ENCODE data around the gene APOC3. TPM values are rescaled to one million over a fixed set of nuclear protein-coding genes. Genes with fewer than 3 reads are reported as not detected.
A peak's percentile ranks its signal among the peaks of the same experiment; 100 is the strongest.

Gene APOC3
- total and polyA plus RNA-seq, 2 of the 4 experiments (the other 2 are of a cell fraction) = not detected

- no CpG with 5 or more reads among the region's 1 CpG for WGBS, 2 experiments (ENCODE audit: extremely low coverage in 2 of 2, insufficient read length in 1 of 2)
- Histone ChIP-seq H3K4ac (ENCODE audit: low read depth, low read length) (no peak overlapping the region), H3K56ac (ENCODE audit: extremely low read depth, insufficient read depth, low read length) (no peak overlapping the region), H3K18ac (ENCODE audit: low read depth, low read length) (no peak overlapping the region), H4K20me1 (ENCODE audit: insufficient read depth, low read length) (no peaks in the 10 kb centered on the region), H3K9me3 (ENCODE audit: control insufficient read depth, insufficient read depth, low read length) (no peaks in the 10 kb centered on the region), H4K5ac (ENCODE audit: low read depth, low read length) (no peak overlapping the region), H2AFZ (replicated peaks; ENCODE audit: low read length, poor library complexity) (no peak overlapping the region), H2BK15ac (ENCODE audit: low read depth, low read length) (no peak overlapping the region), H2BK120ac (ENCODE audit: low read depth, low read length) (no peak overlapping the region), H3K23ac (ENCODE audit: low read depth, low read length) (no peak overlapping the region), H3K4me3 (ENCODE audit: insufficient read depth, low read depth, low read length) (no peak overlapping the region), H3K4me2 (ENCODE audit: low read depth, low read length) (no peak overlapping the region), H2AK9ac (replicated peaks; ENCODE audit: low read depth, low read length, poor library complexity) (no peak overlapping the region), H3K79me1 (ENCODE audit: low read depth in 1 of 2, low read length in 2 of 2) (no peaks in the 10 kb centered on the region), H2AK5ac (ENCODE audit: low read depth, low read length) (no peak overlapping the region), H3K14ac (replicated peaks; ENCODE audit: low read depth, low read length) (no peak overlapping the region), H3K9ac (ENCODE audit: low read depth, low read length) (no peak overlapping the region), H2BK5ac (ENCODE audit: low read depth, low read length, poor library complexity, severe bottlenecking) (no peak overlapping the region), H2BK20ac (ENCODE audit: low read depth, low read length) (no peak overlapping the region), H4K8ac (ENCODE audit: low read depth in 2 of 2, low read length in 2 of 2) (no peak overlapping the region), H4K91ac (ENCODE audit: insufficient read depth, low read depth, low read length) (no peak overlapping the region), H3K36me3 (ENCODE audit: control insufficient read depth, insufficient read depth, low read length) (no peaks in the 10 kb centered on the region), H3K27ac (ENCODE audit: insufficient read depth, low read length) (no peak overlapping the region), H3K4me1 (ENCODE audit: control insufficient read depth, insufficient read depth, low read length) (no peaks in the 10 kb centered on the region; the same call in 1 of the 2 replicates), H3K27me3 (ENCODE audit: control insufficient read depth, insufficient read depth, low read length) (peaks cover 5% of the 10 kb centered on the region), H3K9me1 (ENCODE audit: insufficient read depth, low read length) (peaks cover 3% of the 10 kb centered on the region)
- ATAC-seq (ENCODE audit: low read depth) (no peak), DNase-seq (no peak)
- BruUV-seq (replicated peaks) = no TSS peak
- POLR2A ChIA-PET (ENCODE audit: unreplicated experiment) = no interaction called here
- TF ChIP-seq RAD21 (IDR thresholded peaks at IDR 0.05; ENCODE audit: low read length) (no peak), CHD1 (IDR thresholded peaks at IDR 0.05; ENCODE audit: low read depth, low read length) (no peak), USF2 (IDR thresholded peaks at IDR 0.05; ENCODE audit: low read depth, low read length) (no peak), ELK1 (IDR thresholded peaks at IDR 0.05; ENCODE audit: borderline replicate concordance, low read depth, low read length) (no peak), MAFK (IDR thresholded peaks at IDR 0.05; ENCODE audit: low read depth, low read length) (peak; percentile 48; the same call in 1 of the 2 replicates), RFX5 (IDR thresholded peaks at IDR 0.05; ENCODE audit: low read depth, low read length) (no peak), MAZ (IDR thresholded peaks at IDR 0.05; ENCODE audit: borderline replicate concordance, low read depth, low read length) (no peak), NFE2L2 (IDR thresholded peaks at IDR 0.05; ENCODE audit: low read depth, low read length) (peak; percentile 93), POLR2A (IDR thresholded peaks at IDR 0.05; ENCODE audit: low read depth, low read length) (no peak), RCOR1 (IDR thresholded peaks at IDR 0.05; ENCODE audit: insufficient replicate concordance, low read length) (no peak), CEBPB (IDR thresholded peaks at IDR 0.05; ENCODE audit: low read depth, low read length) (no peak), FOS (IDR thresholded peaks at IDR 0.05; ENCODE audit: low read depth, low read length) (no peak)
- CTCF ChIA-PET = no interaction called here
- in situ Hi-C loops (cut with MboI; ENCODE audit: low sequenced_read_pairs) = no loop called here
- dilution Hi-C loops (cut with HindIII; ENCODE audit: low sequenced_read_pairs, unreplicated experiment) = no loop called here
- intact Hi-C loops (cut with micrococcal nuclease) = loop anchor here (1.0 kb wide), 1 partner anchor 12 kb away; no protein-coding TSS in a partner anchor
Observed at GRCh38 chr11:116796548-116796947, 33.2 kb upstream of the APOC3 start.
